Liver (tissue), 9 donors: ENCODE data around the gene CNOT3. TPM values are rescaled to one million over a fixed set of nuclear protein-coding genes. Genes with fewer than 3 reads are reported as not detected.

Experiments used
- DNase-seq: peaks from one replicate; pipeline ENCODE4 v3.0.0-alpha.2; 2017; ENCODE audit warnings: low spot score
- H3K27ac ChIP-seq, 2 donors: one replicate each; pipeline ENCODE4 v1.7.0; 2013; ENCODE audit warnings: inconsistent platforms in 2 of 2, low read length in 2 of 2, control low read depth in 1 of 2, low read depth in 1 of 2, mild to moderate bottlenecking in 1 of 2
- H3K27me3 ChIP-seq, 4 donors: one replicate each; pipeline versions ENCODE4 v1.6.1 to v1.7.0; 2013; ENCODE audit warnings: low read length in 3 of 4, inconsistent platforms in 1 of 4, mild to moderate bottlenecking in 1 of 4, moderate library complexity in 1 of 4; ENCODE audit not compliant: control insufficient read depth in 4 of 4, insufficient read depth in 4 of 4
- H3K36me3 ChIP-seq, 4 donors: one replicate each; pipeline versions ENCODE4 v1.6.1 to v1.7.0; 2013; ENCODE audit warnings: low read length in 3 of 4, mild to moderate bottlenecking in 3 of 4, low read depth in 1 of 4, moderate library complexity in 1 of 4; ENCODE audit not compliant: control insufficient read depth in 4 of 4, insufficient read depth in 3 of 4
- H3K4me1 ChIP-seq, 4 donors: one replicate each; pipeline versions ENCODE4 v1.6.1 to v1.7.0; 2013; ENCODE audit warnings: low read length in 3 of 4, mild to moderate bottlenecking in 3 of 4, moderate library complexity in 1 of 4; ENCODE audit not compliant: control insufficient read depth in 4 of 4, insufficient read depth in 4 of 4
- H3K4me3 ChIP-seq, 3 donors: one replicate each; pipeline versions ENCODE4 v1.6.1 to v1.7.0; 2013; ENCODE audit warnings: low read length in 3 of 3, control low read depth in 1 of 3, low read depth in 1 of 3, mild to moderate bottlenecking in 1 of 3
- H3K9ac ChIP-seq, 2 donors: one replicate each; pipeline ENCODE4 v1.7.0; 2013; ENCODE audit warnings: low read length in 2 of 2, mild to moderate bottlenecking in 2 of 2, moderate library complexity in 2 of 2, control low read depth in 1 of 2, low read depth in 1 of 2
- H3K9me3 ChIP-seq, 4 donors: one replicate each; pipeline versions ENCODE4 v1.6.1 to v1.7.0; 2013; ENCODE audit warnings: low read length in 3 of 4; ENCODE audit not compliant: control insufficient read depth in 4 of 4
- ATF3 ChIP-seq: IDR thresholded peaks from 2 replicates; pipeline ENCODE4 v1.6.1; 2016; ENCODE audit warnings: antibody characterized with exemption
- CTCF ChIP-seq: fragments of 150-350 bp; IDR thresholded peaks from 2 replicates; pipeline ENCODE4 v1.5.1; 2017; ENCODE audit warnings: improper control_type of control experiment, low read depth, low read length; ENCODE audit not compliant: missing input control
- EGR1 ChIP-seq, 2 donors: IDR thresholded peaks; 2 replicates each; pipeline ENCODE4 v1.6.1; 2016 to 2018; ENCODE audit warnings: antibody characterized with exemption in 2 of 2, low read depth in 2 of 2
- FOXA1 ChIP-seq: IDR thresholded peaks from 2 replicates; pipeline ENCODE4 v1.6.1; 2016; ENCODE audit warnings: antibody characterized with exemption
- FOXA2 ChIP-seq: IDR thresholded peaks from 2 replicates; pipeline ENCODE4 v1.6.1; 2016; ENCODE audit warnings: antibody characterized with exemption
- GABPA ChIP-seq, 2 donors: IDR thresholded peaks in 1 of 2; conservative IDR thresholded peaks in 1 of 2; 2 replicates each; pipeline ENCODE4 v1.6.1; 2016; ENCODE audit warnings: antibody characterized with exemption in 2 of 2, mild to moderate bottlenecking in 1 of 2, moderate library complexity in 1 of 2
- HNF4A ChIP-seq, 2 donors: conservative IDR thresholded peaks; 2 replicates each; pipeline ENCODE4 v1.6.1; 2016; ENCODE audit warnings: antibody characterized with exemption in 2 of 2, mild to moderate bottlenecking in 2 of 2
- HNF4G ChIP-seq: IDR thresholded peaks from 2 replicates; pipeline ENCODE4 v1.6.1; 2016; ENCODE audit warnings: antibody characterized with exemption
- JUND ChIP-seq, 2 donors: IDR thresholded peaks; 2 replicates each; pipeline ENCODE4 v1.6.1; 2016; ENCODE audit warnings: antibody characterized with exemption in 2 of 2
- NR2F2 ChIP-seq: IDR thresholded peaks from 2 replicates; pipeline ENCODE4 v1.6.1; 2016; ENCODE audit warnings: antibody characterized with exemption
- RAD21 ChIP-seq, 2 donors: IDR thresholded peaks; 2 replicates each; pipeline ENCODE4 v1.6.1; 2016; ENCODE audit warnings: antibody characterized with exemption in 2 of 2, mild to moderate bottlenecking in 2 of 2
- RXRA ChIP-seq, 2 donors: IDR thresholded peaks; 2 replicates each; pipeline ENCODE4 v1.6.1; 2017 to 2018; ENCODE audit warnings: antibody characterized with exemption in 2 of 2, mild to moderate bottlenecking in 1 of 2
- SP1 ChIP-seq: IDR thresholded peaks from 2 replicates; pipeline ENCODE4 v1.6.1; 2018; ENCODE audit warnings: antibody characterized with exemption, mild to moderate bottlenecking
- TAF1 ChIP-seq: conservative IDR thresholded peaks from 2 replicates; pipeline ENCODE4 v1.6.1; 2016; ENCODE audit warnings: antibody characterized with exemption, mild to moderate bottlenecking
- YY1 ChIP-seq: IDR thresholded peaks from 2 replicates; pipeline ENCODE4 v1.6.1; 2016; ENCODE audit warnings: antibody characterized with exemption, mild to moderate bottlenecking
- WGBS: extraction: QIAGEN DNeasy Blood & Tissue Kit; methylation state at CpG from one replicate; pipeline ENCODE4 v1.1.7; 2013; 5-methylcytosine and 5-hydroxymethylcytosine counted together
- polyA plus RNA-seq, 2 donors: library from polyadenylated mRNA; stranded (reverse) in 1 of 2; unstranded in 1 of 2; fragments of 200-250 nt in 1 of 2; fragments of >200 nt in 1 of 2; fragmentation: Nextera tagmentation in 1 of 2; extraction: Ambion mirVana in 1 of 2; gene quantifications; one replicate each; pipeline versions ENCODE4 v1.2.1 to v1.2.3, GENCODE V29; 2013 to 2015
- total RNA-seq, 2 donors: library from RNA; depleted of rRNA; stranded (reverse); fragments of >200 nt; gene quantifications; one replicate each; pipeline ENCODE4 v1.2.3, GENCODE V29; 2014
- TF ChIP-seq, protein P1 (sequence below): IDR thresholded peaks from 2 replicates; pipeline ENCODE4 v1.6.1; 2016; ENCODE audit warnings: antibody characterized with exemption
- TF ChIP-seq, protein P2 (sequence below): IDR thresholded peaks from 2 replicates; pipeline ENCODE4 v1.6.1; 2016; ENCODE audit warnings: antibody characterized with exemption, mild to moderate bottlenecking
- TF ChIP-seq, protein P3 (sequence below): IDR thresholded peaks from 2 replicates; pipeline ENCODE4 v1.6.1; 2016; ENCODE audit warnings: antibody characterized with exemption
- donor health status: healthy.
- donor health status: healthy.
- donor health status: healthy.
- donor health status: healthy.
- donor health status: healthy.

Gene CNOT3
- total and polyA plus RNA-seq, 4 donors = 3.7 to 13.0 (median 9.1) TPM

GRCh38 chr19:54160182-54160811 lies 22.7 kb downstream of the CNOT3 start (continued):
- no peak for TF ChIP-seq YY1

- peaks cover 10 to 37% (median 31%) of the 10 kb centered on the region in 4 donors for H3K4me1 ChIP-seq
- no peaks in the 10 kb centered on the region for H3K27me3 ChIP-seq
- 65% methylated on average over 13 of the region's 13 CpGs for WGBS
- H3K9me3 ChIP-seq = no peaks in the 10 kb centered on the region
- no peak overlapping the region for H3K9ac ChIP-seq
- no peak overlapping the region for H3K27ac ChIP-seq
- TF ChIP-seq YY1 = no peak
- TF ChIP-seq, protein P1, sequence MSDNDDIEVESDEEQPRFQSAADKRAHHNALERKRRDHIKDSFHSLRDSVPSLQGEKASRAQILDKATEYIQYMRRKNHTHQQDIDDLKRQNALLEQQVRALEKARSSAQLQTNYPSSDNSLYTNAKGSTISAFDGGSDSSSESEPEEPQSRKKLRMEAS = no peak
- no peak for TF ChIP-seq EGR1 (IDR thresholded peaks at IDR 0.05; ENCODE audit: low read depth in 2 of 2)
- TF ChIP-seq JUND (IDR thresholded peaks at IDR 0.05) = no peak
- no peak for TF ChIP-seq GABPA (IDR thresholded peaks at IDR 0.05 in 1 of 2, conservative IDR thresholded peaks at IDR 0.05 in 1 of 2)
- TF ChIP-seq HNF4A (conservative IDR thresholded peaks at IDR 0.05) = no peak
- no peak for TF ChIP-seq ATF3
- no peak for TF ChIP-seq HNF4G
- no peak for TF ChIP-seq RAD21 (IDR thresholded peaks at IDR 0.05)
- no peak for TF ChIP-seq CTCF
- TF ChIP-seq SP1 = no peak
- no peak for TF ChIP-seq TAF1
- TF ChIP-seq RXRA (IDR thresholded peaks at IDR 0.05) = no peak
- no peak for TF ChIP-seq FOXA2
- TF ChIP-seq, protein P2, sequence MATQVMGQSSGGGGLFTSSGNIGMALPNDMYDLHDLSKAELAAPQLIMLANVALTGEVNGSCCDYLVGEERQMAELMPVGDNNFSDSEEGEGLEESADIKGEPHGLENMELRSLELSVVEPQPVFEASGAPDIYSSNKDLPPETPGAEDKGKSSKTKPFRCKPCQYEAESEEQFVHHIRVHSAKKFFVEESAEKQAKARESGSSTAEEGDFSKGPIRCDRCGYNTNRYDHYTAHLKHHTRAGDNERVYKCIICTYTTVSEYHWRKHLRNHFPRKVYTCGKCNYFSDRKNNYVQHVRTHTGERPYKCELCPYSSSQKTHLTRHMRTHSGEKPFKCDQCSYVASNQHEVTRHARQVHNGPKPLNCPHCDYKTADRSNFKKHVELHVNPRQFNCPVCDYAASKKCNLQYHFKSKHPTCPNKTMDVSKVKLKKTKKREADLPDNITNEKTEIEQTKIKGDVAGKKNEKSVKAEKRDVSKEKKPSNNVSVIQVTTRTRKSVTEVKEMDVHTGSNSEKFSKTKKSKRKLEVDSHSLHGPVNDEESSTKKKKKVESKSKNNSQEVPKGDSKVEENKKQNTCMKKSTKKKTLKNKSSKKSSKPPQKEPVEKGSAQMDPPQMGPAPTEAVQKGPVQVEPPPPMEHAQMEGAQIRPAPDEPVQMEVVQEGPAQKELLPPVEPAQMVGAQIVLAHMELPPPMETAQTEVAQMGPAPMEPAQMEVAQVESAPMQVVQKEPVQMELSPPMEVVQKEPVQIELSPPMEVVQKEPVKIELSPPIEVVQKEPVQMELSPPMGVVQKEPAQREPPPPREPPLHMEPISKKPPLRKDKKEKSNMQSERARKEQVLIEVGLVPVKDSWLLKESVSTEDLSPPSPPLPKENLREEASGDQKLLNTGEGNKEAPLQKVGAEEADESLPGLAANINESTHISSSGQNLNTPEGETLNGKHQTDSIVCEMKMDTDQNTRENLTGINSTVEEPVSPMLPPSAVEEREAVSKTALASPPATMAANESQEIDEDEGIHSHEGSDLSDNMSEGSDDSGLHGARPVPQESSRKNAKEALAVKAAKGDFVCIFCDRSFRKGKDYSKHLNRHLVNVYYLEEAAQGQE = no peak
- TF ChIP-seq FOXA1 = no peak
- TF ChIP-seq, protein P3, sequence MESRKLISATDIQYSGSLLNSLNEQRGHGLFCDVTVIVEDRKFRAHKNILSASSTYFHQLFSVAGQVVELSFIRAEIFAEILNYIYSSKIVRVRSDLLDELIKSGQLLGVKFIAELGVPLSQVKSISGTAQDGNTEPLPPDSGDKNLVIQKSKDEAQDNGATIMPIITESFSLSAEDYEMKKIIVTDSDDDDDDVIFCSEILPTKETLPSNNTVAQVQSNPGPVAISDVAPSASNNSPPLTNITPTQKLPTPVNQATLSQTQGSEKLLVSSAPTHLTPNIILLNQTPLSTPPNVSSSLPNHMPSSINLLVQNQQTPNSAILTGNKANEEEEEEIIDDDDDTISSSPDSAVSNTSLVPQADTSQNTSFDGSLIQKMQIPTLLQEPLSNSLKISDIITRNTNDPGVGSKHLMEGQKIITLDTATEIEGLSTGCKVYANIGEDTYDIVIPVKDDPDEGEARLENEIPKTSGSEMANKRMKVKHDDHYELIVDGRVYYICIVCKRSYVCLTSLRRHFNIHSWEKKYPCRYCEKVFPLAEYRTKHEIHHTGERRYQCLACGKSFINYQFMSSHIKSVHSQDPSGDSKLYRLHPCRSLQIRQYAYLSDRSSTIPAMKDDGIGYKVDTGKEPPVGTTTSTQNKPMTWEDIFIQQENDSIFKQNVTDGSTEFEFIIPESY = no peak
- TF ChIP-seq NR2F2 = no peak
- H3K4me3 ChIP-seq = peak overlapping the region in 1 of 3 donors; percentile 37
- peaks cover 10 to 18% (median 14%) of the 10 kb centered on the region in 4 donors for H3K36me3 ChIP-seq
- DNase-seq = no peak
Observed at GRCh38 chr19:54160854-54161253, 23.3 kb downstream of the CNOT3 start.
